WTC11 (cell line): ENCODE measurements around the gene OR52N1. TPM values are rescaled to one million over a fixed set of nuclear protein-coding genes. Genes with fewer than 3 reads are reported as not detected.

ENCODE experiments used
- ATAC-seq: fragments of 200-7000 bp; cut with Tn5 transposase; 2 replicates; pipeline ENCODE4 v1.10.0; 2021; ENCODE audit warnings: mild to moderate bottlenecking, moderate library complexity
- Bru-seq: library from RNA; stranded (reverse); fragments of 400-500 nt; gene quantifications from one replicate; lab custom pipeline; 2021; lab: Mats Ljungman, UMichigan
- CTCF ChIA-PET: fragments of 300-600 bp; sonication (Branson Sonifier 250); formaldehyde crosslinking; loops from one replicate; lab custom pipeline; 2021; ENCODE audit warnings: antibody characterized with exemption; lab: Charles Lee
- POLR2A ChIA-PET: fragments of 350-600 bp; sonication (Branson Sonifier 250); formaldehyde crosslinking; loops from one replicate; lab custom pipeline; 2021; ENCODE audit warnings: antibody characterized with exemption; lab: Charles Lee
- DNase-seq: peaks from one replicate; pipeline ENCODE4 v3.0.0; 2021; ENCODE audit warnings: low spot score
- H3K27ac Mint-ChIP-seq: 2 replicates; pipeline ENCODE4 v1.8.0; 2021; ENCODE audit warnings: mixed read lengths
- H3K27me3 Mint-ChIP-seq: 2 replicates; pipeline ENCODE4 v1.8.0; 2021; ENCODE audit warnings: low read depth, mild to moderate bottlenecking, moderate library complexity, mixed read lengths
- H3K36me3 Mint-ChIP-seq: 2 replicates; pipeline ENCODE4 v1.8.0; 2021; ENCODE audit warnings: mixed read lengths
- H3K4me1 Mint-ChIP-seq: 2 replicates; pipeline ENCODE4 v1.8.0; 2022; ENCODE audit warnings: mixed read lengths
- H3K4me3 Mint-ChIP-seq: 2 replicates; pipeline ENCODE4 v1.8.0; 2021; ENCODE audit warnings: mild to moderate bottlenecking, moderate library complexity, mixed read lengths
- H3K9me3 Mint-ChIP-seq: 2 replicates; pipeline ENCODE4 v1.8.0; 2021; ENCODE audit warnings: mixed read lengths
- AR ChIP-seq: fragments of 250-450 bp; sonication (Bioruptor Pico); IDR thresholded peaks from 2 replicates; pipeline ENCODE4 v1.9.0; 2021; ENCODE audit warnings: mild to moderate bottlenecking
- ATF1 ChIP-seq: sonication (generic); formaldehyde crosslinking; IDR thresholded peaks from 2 replicates; pipeline ENCODE4 v1.8.1; 2023; ENCODE audit warnings: mild to moderate bottlenecking, moderate library complexity, missing genetic modification reagents
- ESRRA ChIP-seq: sonication (generic); formaldehyde crosslinking; IDR thresholded peaks from 2 replicates; pipeline ENCODE4 v1.8.1; 2022; ENCODE audit warnings: mild to moderate bottlenecking, missing genetic modification reagents, borderline replicate concordance
- GRHL2 ChIP-seq: fragments of 250-450 bp; sonication (Bioruptor Pico); IDR thresholded peaks from 2 replicates; pipeline ENCODE4 v1.8.0; 2022; ENCODE audit warnings: mild to moderate bottlenecking, moderate library complexity; ENCODE audit not compliant: insufficient replicate concordance, severe bottlenecking
- HMGA2 ChIP-seq: fragments of 250-450 bp; sonication (Bioruptor Pico); IDR thresholded peaks from 2 replicates; pipeline ENCODE4 v1.4.0; 2021; ENCODE audit warnings: mild to moderate bottlenecking, moderate library complexity
- HMGXB4 ChIP-seq: sonication (generic); formaldehyde crosslinking; IDR thresholded peaks from 2 replicates; pipeline ENCODE4 v1.8.1; 2023; ENCODE audit warnings: mild to moderate bottlenecking, moderate library complexity, missing genetic modification reagents
- JUN ChIP-seq: sonication (generic); formaldehyde crosslinking; IDR thresholded peaks from 2 replicates; pipeline ENCODE4 v1.8.0; 2023; ENCODE audit warnings: mild to moderate bottlenecking, missing genetic modification reagents
- NFE2L1 ChIP-seq: sonication (generic); formaldehyde crosslinking; IDR thresholded peaks from 2 replicates; pipeline ENCODE4 v1.8.1; 2023; ENCODE audit warnings: missing genetic modification reagents
- NR2C2 ChIP-seq: sonication (generic); formaldehyde crosslinking; IDR thresholded peaks from 2 replicates; pipeline ENCODE4 v1.8.0; 2022; ENCODE audit warnings: mild to moderate bottlenecking, missing genetic modification reagents
- PREB ChIP-seq: sonication (generic); formaldehyde crosslinking; IDR thresholded peaks from 2 replicates; pipeline ENCODE4 v1.8.1; 2022; ENCODE audit warnings: mild to moderate bottlenecking, missing genetic modification reagents, moderate library complexity, borderline replicate concordance
- RORB ChIP-seq: fragments of 250-450 bp; sonication (Bioruptor Pico); IDR thresholded peaks from 2 replicates; pipeline ENCODE4 v1.9.0; 2021; ENCODE audit warnings: mild to moderate bottlenecking
- SP1 ChIP-seq: sonication (generic); formaldehyde crosslinking; conservative IDR thresholded peaks from 2 replicates; pipeline ENCODE4 v1.8.1; 2022; ENCODE audit warnings: missing genetic modification reagents
- STAT6 ChIP-seq: sonication (generic); formaldehyde crosslinking; conservative IDR thresholded peaks from 2 replicates; pipeline ENCODE4 v1.8.1; 2023; ENCODE audit warnings: mild to moderate bottlenecking, low read depth, missing genetic modification reagents, moderate library complexity
- TCF7 ChIP-seq: sonication (generic); formaldehyde crosslinking; IDR thresholded peaks from 2 replicates; pipeline ENCODE4 v1.8.0; 2022; ENCODE audit warnings: mild to moderate bottlenecking, low read depth, missing genetic modification reagents, moderate library complexity
- TP53 ChIP-seq: sonication (generic); formaldehyde crosslinking; IDR thresholded peaks from 2 replicates; pipeline ENCODE4 v1.8.1; 2023; ENCODE audit warnings: mild to moderate bottlenecking, missing genetic modification reagents
- ZNF263 ChIP-seq: sonication (generic); formaldehyde crosslinking; IDR thresholded peaks from 2 replicates; pipeline ENCODE4 v1.8.1; 2022; ENCODE audit warnings: low read depth, mild to moderate bottlenecking, moderate library complexity, missing genetic modification reagents
- ZNF281 ChIP-seq: sonication (generic); formaldehyde crosslinking; IDR thresholded peaks from 2 replicates; pipeline ENCODE4 v1.8.0; 2023; ENCODE audit warnings: mild to moderate bottlenecking, missing genetic modification reagents
- ZNF425 ChIP-seq: fragments of 250-450 bp; sonication (Bioruptor Pico); conservative IDR thresholded peaks from 2 replicates; pipeline ENCODE4 v1.9.0; 2021; ENCODE audit warnings: mild to moderate bottlenecking
- ZNF671 ChIP-seq: fragments of 250-450 bp; sonication (Bioruptor Pico); IDR thresholded peaks from 2 replicates; pipeline ENCODE4 v1.8.0; 2021; ENCODE audit warnings: mild to moderate bottlenecking
- long read RNA-seq, 3 experiments: library from RNA in 1 of 3; library from capped mRNA in 1 of 3; library from polyadenylated mRNA in 1 of 3; unstranded in 2 of 3; stranded (forward) in 1 of 3; transcript quantifications; one replicate each; pipeline ENCODE4 v2.0.0, GENCODE V29; 2021
- total RNA-seq: library from RNA; stranded (reverse); gene quantifications from 3 replicates; pipeline ENCODE4 v1.2.3, GENCODE V29; 2021

Gene OR52N1
- total RNA-seq (0.07 TPM in 1 of 3 replicates, not detected in the others), Bru-seq, nascent RNA (percentile 22 among the genes with signal in this experiment)
- long read RNA-seq, experiment 1: 0 reads
- long read RNA-seq, experiment 2: 0 reads
- long read RNA-seq, experiment 3: 0 reads

GRCh38 chr11:5791165-5791564, at the start of gene OR52N1:
TSS of gene OR52N1 (minus strand) at chr11:5791265. CDS start at chr11:5788816, 2,449 bp downstream.
- no peak for ATAC-seq
- no peaks in the 10 kb centered on the region for H3K36me3 Mint-ChIP-seq
- no peak within 1 kb of the TSS for H3K4me3 Mint-ChIP-seq
- TF ChIP-seq RORB (no peak), NR2C2 (CRISPR knock-in tag) (no peak), TCF7 (CRISPR knock-in tag) (no peak), JUN (CRISPR knock-in tag) (no peak), HMGA2 (no peak), AR (CRISPR knock-in tag) (no peak), NFE2L1 (CRISPR knock-in tag) (no peak), TP53 (no peak), ZNF281 (CRISPR knock-in tag) (no peak), PREB (no peak), HMGXB4 (CRISPR knock-in tag) (no peak), ZNF671 (no peak), ZNF263 (CRISPR knock-in tag) (no peak), GRHL2 (no peak), ATF1 (CRISPR knock-in tag) (no peak), ZNF425 (no peak), STAT6 (CRISPR knock-in tag) (no peak), ESRRA (no peak), SP1 (no peak)
- TF ChIP-seq, all 79 proteins: peak for 0
- H3K27ac Mint-ChIP-seq: no peak within 1 kb of the TSS
- no peaks in the 10 kb centered on the region for H3K4me1 Mint-ChIP-seq
- ChIA-PET CTCF (no interaction called here), POLR2A (no interaction called here)
- H3K9me3 Mint-ChIP-seq: no peaks in the 10 kb centered on the region
- H3K27me3 Mint-ChIP-seq: no peaks in the 10 kb centered on the region
- DNase-seq: no peak
